Left renal pelvis (tissue), 4 donors: ENCODE results near the gene EBF3. TPM values are rescaled to one million over a fixed set of nuclear protein-coding genes. Genes with fewer than 3 reads are reported as not detected.

Source experiments
- polyA plus RNA-seq, 4 donors: library from polyadenylated mRNA; unstranded; fragments of 120-200 nt; gene quantifications; one replicate each; pipeline ENCODE4 v1.2.1, GENCODE V29; 2013; ENCODE audit not compliant: insufficient read length in 4 of 4

EBF3 gene
- polyA plus RNA-seq, 4 donors = 1.8 to 47.4 (median 3.6) TPM

Other genes with a start within 250 kb of the EBF3 start
- gene C10orf143, start 146.6 kb upstream of the EBF3 start, polyA plus RNA-seq = 1 to 10 TPM; 4.7 to 7.1 (median 5.9) TPM
- 10 to 100 TPM; 67.4 to 98.4 (median 87.7) TPM for gene GLRX3, start 172.1 kb upstream of the EBF3 start, polyA plus RNA-seq